K562 (cell line): ENCODE data around the gene MED20. TPM values are rescaled to one million over a fixed set of nuclear protein-coding genes. Genes with fewer than 3 reads are reported as not detected.

ENCODE experiments used
- ATF4 ChIP-seq: fragments of 450-650 bp; formaldehyde crosslinking; IDR thresholded peaks from 2 replicates; pipeline ENCODE4 v1.4.0; 2022; ENCODE audit warnings: mild to moderate bottlenecking, moderate library complexity
- ATF6 ChIP-seq: sonication (generic); formaldehyde crosslinking; IDR thresholded peaks from 2 replicates; pipeline ENCODE4 v1.4.0; 2020; ENCODE audit warnings: mild to moderate bottlenecking, missing genetic modification reagents
- CBFB ChIP-seq: sonication (generic); formaldehyde crosslinking; IDR thresholded peaks from 2 replicates; pipeline ENCODE4 v1.4.0; 2020; ENCODE audit warnings: mild to moderate bottlenecking, missing genetic modification reagents
- CBX3 ChIP-seq, 2 experiments: IDR thresholded peaks; 1 replicate in 1 of 2; 2 replicates in 1 of 2; pipeline ENCODE4 v1.6.1; 2012; ENCODE audit warnings: inconsistent platforms in 2 of 2, low read length in 2 of 2, borderline replicate concordance in 1 of 2, control low read depth in 1 of 2
- CBX8 ChIP-seq: fragments of 200-600 bp; sonication (generic); IDR thresholded peaks from 2 replicates; pipeline ENCODE4 v1.6.1; 2012; ENCODE audit warnings: borderline replicate concordance, mixed run types, low read depth, mild to moderate bottlenecking, moderate library complexity, mixed read lengths, low read length, control low read depth, inconsistent platforms; ENCODE audit not compliant: poor library complexity, severe bottlenecking; ENCODE audit errors: extremely low read depth
- CCAR2 ChIP-seq: fragments of 200-400 bp; formaldehyde crosslinking; IDR thresholded peaks from 2 replicates; pipeline ENCODE4 v1.6.1; 2017; ENCODE audit warnings: mild to moderate bottlenecking, low read depth, low read length
- CREB1 ChIP-seq, 2 experiments: sonication (generic) in 1 of 2; formaldehyde crosslinking in 1 of 2; IDR thresholded peaks; 2 replicates each; pipeline versions ENCODE4 v1.6.1 to v1.8.0; 2012 to 2022; ENCODE audit warnings: inconsistent platforms in 1 of 2, mild to moderate bottlenecking in 1 of 2, missing genetic modification reagents in 1 of 2, moderate library complexity in 1 of 2
- EZH2 ChIP-seq: IDR thresholded peaks from 2 replicates; pipeline ENCODE4 v1.6.1; 2012; ENCODE audit warnings: low read depth, mild to moderate bottlenecking, inconsistent platforms, low read length, borderline replicate concordance
- FOSL1 ChIP-seq: fragments of 200-800 bp; sonication (Bioruptor generic); conservative IDR thresholded peaks from 2 replicates; pipeline ENCODE4 v1.6.1; 2016; ENCODE audit warnings: missing genetic modification characterization, missing compliant biosample characterization
- HDAC2 ChIP-seq: fragments of 450-650 bp; IDR thresholded peaks from 2 replicates; pipeline ENCODE4 v1.6.1; 2016; ENCODE audit warnings: mild to moderate bottlenecking
- HOXB6 ChIP-seq: fragments of 250-450 bp; sonication (Bioruptor Pico); IDR thresholded peaks from 2 replicates; pipeline ENCODE4 v1.5.1; 2022; ENCODE audit warnings: mild to moderate bottlenecking, borderline replicate concordance
- JUNB ChIP-seq: fragments of 450-650 bp; formaldehyde crosslinking; conservative IDR thresholded peaks from 2 replicates; pipeline ENCODE4 v1.4.0; 2020; ENCODE audit warnings: mild to moderate bottlenecking
- KDM5B ChIP-seq: fragments of 200-600 bp; sonication (generic); IDR thresholded peaks from 2 replicates; pipeline ENCODE4 v1.6.1; 2012; ENCODE audit warnings: low read depth, mild to moderate bottlenecking, moderate library complexity, low read length, control low read depth, inconsistent platforms; ENCODE audit not compliant: insufficient replicate concordance
- PHF20 ChIP-seq: fragments of 450-650 bp; IDR thresholded peaks from 2 replicates; pipeline ENCODE4 v1.6.1; 2018; ENCODE audit not compliant: partially characterized antibody
- PHTF2 ChIP-seq: fragments of 250-450 bp; sonication (Bioruptor Pico); IDR thresholded peaks from 2 replicates; pipeline ENCODE4 v1.5.0; 2021; ENCODE audit warnings: mild to moderate bottlenecking
- POLR2A ChIP-seq: fragments of 450-650 bp; conservative IDR thresholded peaks from 2 replicates; pipeline ENCODE4 v1.6.1; 2016
- SOX6 ChIP-seq: fragments of 450-650 bp; IDR thresholded peaks from 2 replicates; pipeline ENCODE4 v1.6.1; 2014; ENCODE audit warnings: mild to moderate bottlenecking
- SRSF9 ChIP-seq: fragments of 200-400 bp; formaldehyde crosslinking; IDR thresholded peaks from 2 replicates; pipeline ENCODE4 v1.6.1; 2017; ENCODE audit warnings: low read depth, low read length, borderline replicate concordance
- U2AF2 ChIP-seq: fragments of 200-400 bp; formaldehyde crosslinking; optimal IDR thresholded peaks from 2 replicates; pipeline ENCODE3; 2017; ENCODE audit warnings: low read depth, mild to moderate bottlenecking, low read length
- ZC3H11A ChIP-seq: IDR thresholded peaks from 2 replicates; pipeline ENCODE4 v1.6.1; 2012; ENCODE audit warnings: low read depth, low read length, improper control_type of control experiment
- ZNF445 ChIP-seq: fragments of 250-450 bp; sonication (Bioruptor Pico); IDR thresholded peaks from 2 replicates; pipeline ENCODE4 v1.4.0; 2020; ENCODE audit warnings: low read depth, mild to moderate bottlenecking, moderate library complexity
- ZNF561 ChIP-seq: fragments of 450-650 bp; formaldehyde crosslinking; conservative IDR thresholded peaks from 2 replicates; pipeline ENCODE4 v1.4.0; 2020; ENCODE audit warnings: mild to moderate bottlenecking, moderate library complexity
- ZNF76 ChIP-seq: fragments of 250-450 bp; sonication (Bioruptor Pico); IDR thresholded peaks from 2 replicates; pipeline ENCODE4 v1.4.0; 2020; ENCODE audit warnings: mild to moderate bottlenecking, moderate library complexity, borderline replicate concordance
- polyA plus RNA-seq, 8 experiments: library from polyadenylated mRNA; depleted of rRNA in 4 of 8; stranded (reverse) in 5 of 8; unstranded in 3 of 8; fragments of >200 nt; fragmentation: Nextera tagmentation in 2 of 8; fragmentation: Illumina TruSeq in 1 of 8; extraction: Ambion mirVana in 2 of 8; extraction: Trizol in 1 of 8; gene quantifications; 2 replicates each; pipeline versions ENCODE4 v1.2.1 to v1.2.3, GENCODE V29; 2011 to 2014; ENCODE audit warnings: inconsistent platforms in 1 of 8, missing spikeins in 1 of 8
- total RNA-seq, 7 experiments: library from RNA; depleted of rRNA in 6 of 7; stranded (reverse); fragments of >200 nt in 6 of 7; fragmentation: Illumina TruSeq in 2 of 7; extraction: Trizol in 2 of 7; gene quantifications; 2 replicates each; pipeline versions ENCODE4 v1.2.1 to v1.2.3, GENCODE V29; 2011 to 2021; ENCODE audit warnings: low replicate concordance in 1 of 7

Gene MED20
- total and polyA plus RNA-seq, 9 of the 15 experiments (the other 6 are each of a cell fraction or from before 2014, with no cell fraction given) = 27.3 to 80.9 (median 46.0) TPM

- TF ChIP-seq CBFB (no peak), ZC3H11A (no peak), JUNB (no peak), ZNF76 (CRISPR knock-in tag) (no peak), SRSF9 (no peak), HOXB6 (no peak), CREB1 (IDR thresholded peaks at IDR 0.05) (no peak), CREB1 (CRISPR knock-in tag; IDR thresholded peaks at IDR 0.05) (no peak), PHF20 (no peak), U2AF2 (no peak), SOX6 (no peak), CBX3 (IDR thresholded peaks at IDR 0.05; ENCODE audit: borderline replicate concordance in 1 of 2, low read length in 2 of 2) (no peak; a peak in 1 of 3 replicates), KDM5B (peak; percentile 33), POLR2A (peak; percentile 36), EZH2 (no peak), ATF4 (CRISPR knock-in tag) (no peak), ATF6 (CRISPR knock-in tag) (no peak), CBX8 (no peak), CCAR2 (no peak), ZNF445 (no peak), HDAC2 (peak; percentile 74), ZNF561 (CRISPR knock-in tag) (no peak), FOSL1 (peak; percentile 84), PHTF2 (no peak)
These were observed 21.3 kb upstream of the MED20 start (continued) for GRCh38 chr6:41942067-41942851.
